KOPT-K1 (cell line): ENCODE data around the gene FBXW7.
A peak's percentile ranks its signal among the peaks of the same experiment; 100 is the strongest.

Experiments
- H3K27ac ChIP-seq: fragments of 200-600 bp; sonication (generic); 2 replicates; pipeline ENCODE4 v1.5.1; 2016; ENCODE audit warnings: antibody characterized with exemption, mild to moderate bottlenecking, low read depth, low read length; ENCODE audit not compliant: poor library complexity, severe bottlenecking
- H3K36me3 ChIP-seq: fragments of 200-600 bp; sonication (generic); 2 replicates; pipeline ENCODE4 v1.5.1; 2017; ENCODE audit warnings: antibody characterized with exemption, mild to moderate bottlenecking, low read length, moderate library complexity; ENCODE audit not compliant: insufficient read depth
- H3K9me3 ChIP-seq: fragments of 200-600 bp; sonication (generic); 2 replicates; pipeline ENCODE4 v1.5.1; 2017; ENCODE audit warnings: antibody characterized with exemption, low read length, mild to moderate bottlenecking; ENCODE audit not compliant: insufficient read depth, poor library complexity, severe bottlenecking

FBXW7 gene

GRCh38 chr4:152424396-152424795 lies 111.5 kb downstream of the FBXW7 start:
- Histone ChIP-seq H3K36me3 (no peaks in the 10 kb centered on the region), H3K9me3 (no peaks in the 10 kb centered on the region), H3K27ac (no peak overlapping the region)

- Histone ChIP-seq H3K9me3 (no peaks in the 10 kb centered on the region), H3K27ac (no peak overlapping the region), H3K36me3 (no peaks in the 10 kb centered on the region)
Measured at GRCh38 chr4:152422817-152423320, 113.0 kb downstream of the FBXW7 start.

- Histone ChIP-seq H3K36me3 (no peaks in the 10 kb centered on the region), H3K27ac (no peak overlapping the region), H3K9me3 (no peaks in the 10 kb centered on the region)
Measured at GRCh38 chr4:152421576-152421975, 114.3 kb downstream of the FBXW7 start.

- H3K36me3 ChIP-seq, result no peaks in the 10 kb centered on the region
- no peaks in the 10 kb centered on the region for H3K9me3 ChIP-seq
- peak overlapping the region; percentile 30 for H3K27ac ChIP-seq
Measured at GRCh38 chr4:152419809-152420208, 116.1 kb downstream of the FBXW7 start.

- Histone ChIP-seq H3K27ac (no peak overlapping the region), H3K9me3 (no peaks in the 10 kb centered on the region), H3K36me3 (no peaks in the 10 kb centered on the region)
Measured at GRCh38 chr4:152417673-152418072, 118.2 kb downstream of the FBXW7 start.

- H3K27ac ChIP-seq, result no peak overlapping the region
- no peaks in the 10 kb centered on the region for H3K9me3 ChIP-seq
- peaks cover 7% of the 10 kb centered on the region for H3K36me3 ChIP-seq
Measured at GRCh38 chr4:152415980-152416379, 119.9 kb downstream of the FBXW7 start.

GRCh38 chr4:152408514-152409327 lies 127.2 kb downstream of the FBXW7 start:
- Histone ChIP-seq H3K27ac (no peak overlapping the region), H3K36me3 (peaks cover 17% of the 10 kb centered on the region), H3K9me3 (no peaks in the 10 kb centered on the region)

- Histone ChIP-seq H3K27ac (no peak overlapping the region), H3K36me3 (no peaks in the 10 kb centered on the region)
Measured at GRCh38 chr4:152401424-152401823, 134.5 kb downstream of the FBXW7 start.

GRCh38 chr4:152399246-152399645 lies 136.6 kb downstream of the FBXW7 start:
- Histone ChIP-seq H3K9me3 (no peaks in the 10 kb centered on the region), H3K27ac (no peak overlapping the region), H3K36me3 (no peaks in the 10 kb centered on the region)

More at GRCh38 chr4:152401424-152401823, 134.5 kb downstream of the FBXW7 start:
- no peaks in the 10 kb centered on the region for H3K9me3 ChIP-seq

- H3K36me3 ChIP-seq, result no peaks in the 10 kb centered on the region
- H3K27ac ChIP-seq, result no peak overlapping the region
- H3K9me3 ChIP-seq, result no peaks in the 10 kb centered on the region
Measured at GRCh38 chr4:152398060-152398459, 137.8 kb downstream of the FBXW7 start.

GRCh38 chr4:152394791-152395190 lies 141.1 kb downstream of the FBXW7 start:
- no peaks in the 10 kb centered on the region for H3K9me3 ChIP-seq
- H3K36me3 ChIP-seq, result 0 out of 2 replicates have a peak, but pooled peaks cover 5% of the 10 kb centered on the region
- no peak overlapping the region for H3K27ac ChIP-seq

- Histone ChIP-seq H3K9me3 (no peaks in the 10 kb centered on the region), H3K27ac (no peak overlapping the region), H3K36me3 (0 out of 2 replicates have a peak, but pooled peaks cover 5% of the 10 kb centered on the region)
Measured at GRCh38 chr4:152392079-152392478, 143.8 kb downstream of the FBXW7 start.

GRCh38 chr4:152390216-152390615 lies 145.7 kb downstream of the FBXW7 start:
- H3K36me3 ChIP-seq, result 0 out of 2 replicates have a peak, but pooled peaks cover 5% of the 10 kb centered on the region
- no peaks in the 10 kb centered on the region for H3K9me3 ChIP-seq
- H3K27ac ChIP-seq, result no peak overlapping the region

GRCh38 chr4:152389359-152389758 lies 146.5 kb downstream of the FBXW7 start:
- Histone ChIP-seq H3K9me3 (no peaks in the 10 kb centered on the region), H3K36me3 (0 out of 2 replicates have a peak, but pooled peaks cover 5% of the 10 kb centered on the region), H3K27ac (no peak overlapping the region)

- H3K36me3 ChIP-seq, result no peaks in the 10 kb centered on the region
- H3K9me3 ChIP-seq, result no peaks in the 10 kb centered on the region
- no peak overlapping the region for H3K27ac ChIP-seq
Measured at GRCh38 chr4:152385551-152385950, 150.3 kb downstream of the FBXW7 start.
